ENCODE measurements around the gene CELF4. TPM values are rescaled to one million over a fixed set of nuclear protein-coding genes. Genes with fewer than 3 reads are reported as not detected.

CELF4 gene
- total and polyA plus RNA-seq, 7 donors = 0.60 to 5.0 (median 1.8) TPM; not detected in 1

DNA sequence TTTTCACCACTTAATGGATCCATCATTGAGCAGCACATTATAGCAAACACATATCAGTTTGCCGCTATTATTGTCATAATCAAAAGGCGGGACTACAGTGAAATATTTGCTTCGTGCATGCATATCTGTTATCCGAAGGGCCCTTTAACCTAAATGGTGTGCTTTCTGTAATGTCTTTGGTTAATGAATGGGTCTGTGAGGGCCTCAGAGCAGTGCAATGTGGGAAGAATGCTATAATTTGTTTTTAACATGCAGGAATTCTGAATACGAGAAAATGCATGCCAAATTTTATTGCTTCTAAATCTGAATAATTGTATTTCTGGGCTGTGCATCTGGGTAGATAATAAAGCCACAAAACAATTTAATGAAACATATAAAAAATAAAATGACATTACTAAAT is 32.8 kb upstream of the CELF4 start:
- H3K4me3 ChIP-seq = no peak overlapping the region
- intact Hi-C loops (cut with DNase I) = no loop called here
- TF ChIP-seq POLR2A (IDR thresholded peaks at IDR 0.05) (no peak), EP300 (IDR thresholded peaks at IDR 0.05) (no peak), POLR2AphosphoS5 (IDR thresholded peaks at IDR 0.05) (no peak)
- TF ChIP-seq, protein P1, sequence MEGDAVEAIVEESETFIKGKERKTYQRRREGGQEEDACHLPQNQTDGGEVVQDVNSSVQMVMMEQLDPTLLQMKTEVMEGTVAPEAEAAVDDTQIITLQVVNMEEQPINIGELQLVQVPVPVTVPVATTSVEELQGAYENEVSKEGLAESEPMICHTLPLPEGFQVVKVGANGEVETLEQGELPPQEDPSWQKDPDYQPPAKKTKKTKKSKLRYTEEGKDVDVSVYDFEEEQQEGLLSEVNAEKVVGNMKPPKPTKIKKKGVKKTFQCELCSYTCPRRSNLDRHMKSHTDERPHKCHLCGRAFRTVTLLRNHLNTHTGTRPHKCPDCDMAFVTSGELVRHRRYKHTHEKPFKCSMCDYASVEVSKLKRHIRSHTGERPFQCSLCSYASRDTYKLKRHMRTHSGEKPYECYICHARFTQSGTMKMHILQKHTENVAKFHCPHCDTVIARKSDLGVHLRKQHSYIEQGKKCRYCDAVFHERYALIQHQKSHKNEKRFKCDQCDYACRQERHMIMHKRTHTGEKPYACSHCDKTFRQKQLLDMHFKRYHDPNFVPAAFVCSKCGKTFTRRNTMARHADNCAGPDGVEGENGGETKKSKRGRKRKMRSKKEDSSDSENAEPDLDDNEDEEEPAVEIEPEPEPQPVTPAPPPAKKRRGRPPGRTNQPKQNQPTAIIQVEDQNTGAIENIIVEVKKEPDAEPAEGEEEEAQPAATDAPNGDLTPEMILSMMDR (IDR thresholded peaks at IDR 0.05) = no peak
- no peaks in the 10 kb centered on the region for H3K9me3 ChIP-seq
- H3K27ac ChIP-seq = no peak overlapping the region
- WGBS, 2 donors = 89 to 91% methylated on average over 5 of the region's 5 CpGs
- H3K4me1 ChIP-seq = no peaks in the 10 kb centered on the region
- DNase-seq = no peak
- no peaks in the 10 kb centered on the region for H3K27me3 ChIP-seq
- no peaks in the 10 kb centered on the region for H3K36me3 ChIP-seq

DNA sequence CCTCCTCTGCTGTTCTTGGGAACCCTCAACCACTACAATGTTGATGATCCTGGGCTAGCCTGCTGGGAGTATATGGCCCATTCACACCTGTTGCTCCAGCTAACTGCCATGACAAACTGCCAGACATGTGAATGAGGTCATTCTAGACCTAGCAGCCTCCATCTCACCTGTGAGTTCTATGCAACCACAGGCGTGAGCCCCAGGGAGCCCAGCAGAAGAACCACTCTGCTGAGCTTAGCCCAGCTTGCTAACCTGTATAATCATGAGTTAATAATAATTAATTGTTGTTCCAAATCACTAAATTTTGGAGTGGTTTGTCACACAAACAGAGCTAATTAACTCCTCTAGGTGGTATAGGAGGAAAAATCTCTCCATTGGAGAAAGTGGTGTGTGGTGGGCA is 24.7 kb upstream of the CELF4 start:
- Histone ChIP-seq H3K36me3 (no peaks in the 10 kb centered on the region), H3K4me3 (no peak overlapping the region), H3K27ac (no peak overlapping the region), H3K9me3 (no peaks in the 10 kb centered on the region), H3K27me3 (no peaks in the 10 kb centered on the region), H3K4me1 (no peaks in the 10 kb centered on the region)
- no peak for DNase-seq
- intact Hi-C loops (cut with DNase I) = no loop called here
- TF ChIP-seq EP300 (IDR thresholded peaks at IDR 0.05) (no peak), POLR2AphosphoS5 (IDR thresholded peaks at IDR 0.05) (no peak), POLR2A (IDR thresholded peaks at IDR 0.05) (no peak)
- TF ChIP-seq, protein P1 (IDR thresholded peaks at IDR 0.05) = no peak
- 88 to 90% methylated on average over 1 of the region's 1 CpG for WGBS, 2 donors

DNA sequence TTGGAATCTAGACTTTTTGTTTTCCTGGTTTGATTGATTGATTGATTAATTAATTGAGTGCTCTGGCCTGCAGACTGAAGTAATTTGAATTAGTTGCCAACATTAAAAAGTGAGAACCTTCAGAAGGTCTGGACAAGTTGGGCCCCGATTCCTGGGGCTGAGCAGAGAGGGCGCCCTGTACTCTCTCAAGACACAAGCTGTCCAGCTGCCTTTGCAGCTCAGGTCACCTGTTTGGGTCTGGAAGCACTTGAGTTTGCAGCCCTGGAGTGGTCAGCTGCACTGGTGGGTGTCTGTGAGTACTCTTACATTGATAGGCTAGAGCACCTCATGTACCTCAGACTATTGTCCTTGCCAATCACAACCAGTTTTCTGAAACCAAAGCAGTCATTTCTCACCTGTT is 22.7 kb upstream of the CELF4 start:
- TF ChIP-seq POLR2A (IDR thresholded peaks at IDR 0.05) (no peak), POLR2AphosphoS5 (IDR thresholded peaks at IDR 0.05) (no peak), EP300 (IDR thresholded peaks at IDR 0.05) (no peak)
- TF ChIP-seq, protein P1 (IDR thresholded peaks at IDR 0.05) = no peak
- intact Hi-C loops (cut with DNase I) = no loop called here
- Histone ChIP-seq H3K27me3 (no peaks in the 10 kb centered on the region), H3K27ac (no peak overlapping the region), H3K9me3 (no peaks in the 10 kb centered on the region), H3K4me3 (no peak overlapping the region), H3K36me3 (no peaks in the 10 kb centered on the region), H3K4me1 (no peaks in the 10 kb centered on the region)
- WGBS, 2 donors = 89 to 94% methylated on average over 2 of the region's 2 CpGs
- no peak for DNase-seq

DNA sequence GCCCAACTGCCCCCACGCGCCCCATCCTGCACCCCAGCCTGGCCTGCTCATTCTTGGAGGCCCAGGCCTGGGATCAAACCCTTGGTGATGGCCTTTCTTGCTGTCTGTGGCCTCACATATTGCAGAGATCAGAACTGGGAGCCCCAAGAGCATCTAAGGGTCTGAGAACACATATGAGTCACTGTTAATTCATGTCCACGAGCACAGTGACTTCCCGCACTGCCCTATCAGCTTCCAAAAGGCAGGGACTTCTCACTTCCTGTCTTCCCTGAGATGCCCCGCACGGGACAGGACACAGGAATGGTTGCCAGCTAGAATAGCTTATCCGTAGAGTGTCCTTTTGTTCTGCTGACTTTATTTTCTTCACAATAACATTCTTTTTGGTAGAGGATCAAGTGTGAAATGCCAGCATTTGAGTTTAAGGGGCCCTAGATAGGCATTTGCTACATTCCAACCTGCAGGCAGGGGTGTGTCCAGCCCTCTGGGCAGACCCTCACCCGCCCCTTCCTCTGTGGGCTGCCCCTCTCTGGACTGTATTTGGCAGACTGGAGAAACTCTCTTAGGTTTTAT is 21.1 kb upstream of the CELF4 start:
- intact Hi-C loops (cut with DNase I) = no loop called here
- Histone ChIP-seq H3K27ac (no peak overlapping the region), H3K4me1 (no peaks in the 10 kb centered on the region), H3K36me3 (no peaks in the 10 kb centered on the region), H3K9me3 (no peaks in the 10 kb centered on the region), H3K27me3 (no peaks in the 10 kb centered on the region), H3K4me3 (no peak overlapping the region)
- WGBS, 2 donors = 74 to 81% methylated on average over 8 of the region's 8 CpGs
- no peak for TF ChIP-seq EP300 (IDR thresholded peaks at IDR 0.05)
- TF ChIP-seq, protein P1 (IDR thresholded peaks at IDR 0.05) = no peak
- TF ChIP-seq POLR2AphosphoS5 (IDR thresholded peaks at IDR 0.05) = no peak
- no peak for TF ChIP-seq POLR2A (IDR thresholded peaks at IDR 0.05)
- DNase-seq = no peak
